PFSK-1 (cell line): ENCODE measurements around the gene NALCN.

Experiments used
- REST ChIP-seq, 2 experiments: IDR thresholded peaks; 2 replicates each; pipeline versions ENCODE4 v1.6.1 to v1.8.0; 2011 to 2012; ENCODE audit warnings: low read depth in 2 of 2, low read length in 2 of 2, control low read depth in 1 of 2, inconsistent platforms in 1 of 2, mild to moderate bottlenecking in 1 of 2, moderate library complexity in 1 of 2; ENCODE audit not compliant: insufficient read depth in 1 of 2
- TAF1 ChIP-seq: IDR thresholded peaks from 2 replicates; pipeline ENCODE4 v1.6.1; 2012; ENCODE audit warnings: low read length, control low read depth, borderline replicate concordance; ENCODE audit not compliant: insufficient read depth

GRCh38 chr13:101185606-101186005 lies 230.7 kb downstream of the NALCN start:
- TF ChIP-seq REST (IDR thresholded peaks at IDR 0.05; ENCODE audit: insufficient read depth in 1 of 2, low read depth in 2 of 2, low read length in 2 of 2), result no peak
- TF ChIP-seq TAF1, result no peak
